ENCODE results near the gene TSPAN33.
"Not testable (repeated sequence)": the region's sequence is repeated elsewhere in the genome, so short reads cannot be mapped to it uniquely, and the experiment has no call there.

TSPAN33 gene, protein sequence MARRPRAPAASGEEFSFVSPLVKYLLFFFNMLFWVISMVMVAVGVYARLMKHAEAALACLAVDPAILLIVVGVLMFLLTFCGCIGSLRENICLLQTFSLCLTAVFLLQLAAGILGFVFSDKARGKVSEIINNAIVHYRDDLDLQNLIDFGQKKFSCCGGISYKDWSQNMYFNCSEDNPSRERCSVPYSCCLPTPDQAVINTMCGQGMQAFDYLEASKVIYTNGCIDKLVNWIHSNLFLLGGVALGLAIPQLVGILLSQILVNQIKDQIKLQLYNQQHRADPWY

DNA sequence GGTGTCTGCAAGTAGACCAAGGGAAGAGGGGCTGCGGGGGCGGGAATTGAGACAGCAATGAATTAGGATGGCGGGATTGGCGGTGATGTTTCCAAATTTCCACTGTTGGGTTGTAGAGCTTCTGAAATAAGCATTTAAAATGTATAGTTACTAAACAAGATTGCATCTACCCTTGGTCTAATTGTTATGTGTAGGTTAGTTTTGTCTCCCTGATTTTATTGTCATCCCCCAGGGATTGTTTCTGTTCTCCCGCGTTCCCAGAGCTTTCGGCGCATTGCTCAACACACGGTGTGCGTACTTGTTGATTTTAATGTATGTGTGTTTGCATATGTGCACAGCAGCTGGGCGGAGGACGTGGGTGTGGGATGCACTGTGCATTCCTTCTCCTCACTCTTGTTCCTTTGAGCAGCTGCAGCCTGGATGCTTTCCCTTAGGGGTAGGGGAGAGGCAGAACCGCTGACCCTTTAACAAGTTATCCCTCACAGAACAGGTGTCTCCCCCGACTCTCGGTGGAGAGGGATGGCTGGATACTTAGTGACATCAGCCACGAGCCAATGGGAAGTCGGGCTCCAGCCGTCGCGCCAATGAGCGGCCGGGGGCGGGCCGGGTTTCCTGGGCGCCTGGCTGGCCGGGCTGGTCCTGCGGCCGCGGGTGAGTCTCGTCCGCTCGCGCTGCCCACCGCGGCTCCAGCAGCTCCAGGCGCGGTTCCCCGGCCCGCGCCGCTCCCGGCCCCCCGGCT, at the start of gene TSPAN33:
Gene TSPAN33 (plus strand): TSS at position 613 of the 739 bp plus-strand sequence. CDS start 274 bp downstream, outside the sequence.
- DNase-seq: peak; percentile 65

DNA sequence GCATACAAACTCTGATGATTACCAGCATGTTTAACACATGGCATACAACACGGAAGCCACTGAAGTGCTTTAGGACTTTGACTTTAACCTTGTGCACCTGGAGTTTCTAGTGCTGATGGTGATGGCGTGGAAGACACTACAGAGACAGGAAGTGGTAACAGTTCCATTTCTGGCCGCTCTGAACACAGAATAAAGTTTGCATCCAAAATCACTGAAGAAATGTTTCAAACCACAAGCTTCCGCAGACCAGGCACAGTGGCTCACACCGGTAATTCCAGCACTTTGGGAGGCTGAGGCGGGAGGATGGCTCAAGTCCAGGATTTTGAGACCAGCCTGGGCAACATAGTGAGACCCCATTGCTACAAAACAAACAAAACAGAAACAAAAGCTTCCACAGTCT, 49.2 kb upstream of the TSPAN33 start:
- peak; percentile 22 for DNase-seq

DNA sequence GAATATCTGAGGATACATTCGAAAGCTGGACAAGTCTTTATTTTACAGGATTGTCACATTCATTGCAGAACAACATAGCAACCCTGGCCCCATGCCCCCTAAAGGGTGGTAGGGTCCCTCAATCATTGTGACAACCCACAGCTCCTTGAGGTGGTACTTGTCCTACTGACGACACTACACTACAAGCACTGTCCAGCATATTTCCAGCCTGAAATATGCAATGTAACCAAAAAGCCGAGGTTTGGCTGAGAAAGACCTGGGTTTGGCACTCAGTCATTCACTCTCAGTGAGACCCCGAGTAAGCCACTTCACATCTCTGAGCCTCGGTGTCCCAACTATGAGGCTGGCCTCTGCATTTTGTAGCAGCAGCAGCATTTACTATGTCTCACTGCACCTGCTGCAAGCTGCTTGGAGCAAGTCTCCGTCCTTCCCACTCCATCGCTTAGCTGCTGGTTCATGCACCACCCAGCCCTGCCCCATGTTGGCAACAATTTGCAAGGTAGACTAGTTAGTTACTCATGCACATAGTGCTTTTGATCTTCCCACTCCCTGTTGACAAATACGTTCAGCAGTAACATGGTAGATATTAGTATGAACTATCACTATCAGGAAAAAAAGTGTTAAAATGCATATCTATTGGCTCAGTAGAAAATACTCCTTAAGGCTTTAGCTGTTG, 46.0 kb upstream of the TSPAN33 start:
- no peak for DNase-seq

DNA sequence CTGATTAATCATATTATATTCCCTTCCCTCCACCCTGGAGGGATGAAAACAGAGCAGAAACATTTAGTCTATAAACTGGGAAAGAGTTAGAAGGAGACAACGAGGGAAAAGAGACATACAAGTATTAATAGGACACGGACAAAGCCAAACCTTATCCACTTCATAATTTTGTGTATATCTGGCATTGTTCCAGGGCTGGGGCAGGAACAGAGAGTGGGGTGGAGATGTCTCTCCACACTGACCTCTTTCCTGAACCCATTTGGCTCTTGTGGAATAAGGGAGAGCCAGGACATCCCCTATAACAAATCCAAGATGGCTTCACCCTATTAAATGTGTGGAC, 43.7 kb upstream of the TSPAN33 start:
- DNase-seq: no peak

DNA sequence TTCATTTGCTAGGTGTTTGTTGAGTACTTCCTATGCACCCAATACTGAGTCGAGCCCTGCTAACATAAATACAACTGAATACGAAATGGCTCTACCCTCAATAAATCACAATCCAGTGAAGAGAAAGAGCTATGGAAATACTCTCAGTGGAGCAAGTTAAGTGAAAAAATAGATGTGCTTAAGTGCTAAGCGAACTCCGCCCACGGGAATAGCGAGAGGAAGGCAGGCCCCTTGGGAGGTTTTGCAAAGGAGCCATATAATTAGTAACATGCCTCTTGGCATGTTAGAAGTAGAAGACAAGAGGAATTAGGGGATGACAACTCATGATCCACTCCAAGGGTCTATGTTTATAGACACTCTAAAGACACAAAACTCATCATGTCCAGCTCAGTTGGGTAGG, 42.8 kb upstream of the TSPAN33 start:
- no peak for DNase-seq

DNA sequence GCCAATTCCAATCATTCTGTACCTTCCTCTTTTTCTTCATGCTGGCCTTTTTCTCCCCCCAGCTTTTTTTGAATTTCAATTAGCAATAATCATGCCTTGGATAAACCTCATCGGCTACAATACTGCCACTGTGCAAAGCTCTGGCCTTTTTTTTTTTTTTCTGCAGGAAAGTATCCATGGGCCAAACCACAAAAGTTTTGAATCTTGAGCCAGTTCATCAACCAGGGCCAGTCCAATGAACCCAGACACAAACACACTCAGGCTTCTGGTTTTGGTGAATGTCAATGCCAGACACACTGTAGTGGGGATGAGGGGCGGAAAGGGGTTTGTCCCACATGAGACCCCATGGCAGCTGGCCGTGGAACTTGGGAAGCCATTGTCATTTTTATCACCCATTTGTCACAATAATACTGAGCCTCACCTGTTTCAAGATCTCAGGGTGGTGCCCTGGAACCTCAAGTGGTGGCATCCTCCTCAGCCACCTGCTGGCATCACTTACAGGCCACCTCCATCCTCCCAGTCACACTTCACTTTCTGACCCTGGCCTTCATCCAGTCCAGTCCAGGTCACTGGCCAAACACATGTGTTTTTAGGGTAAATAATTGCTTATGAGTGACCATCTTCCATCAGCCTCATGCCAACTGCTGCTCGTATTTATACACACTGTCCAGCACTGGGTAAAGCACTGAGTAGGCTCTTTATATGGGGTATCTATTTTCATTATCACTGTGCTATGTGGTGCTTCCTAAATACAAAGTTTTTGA, 40.8 kb upstream of the TSPAN33 start:
- no peak for DNase-seq

DNA sequence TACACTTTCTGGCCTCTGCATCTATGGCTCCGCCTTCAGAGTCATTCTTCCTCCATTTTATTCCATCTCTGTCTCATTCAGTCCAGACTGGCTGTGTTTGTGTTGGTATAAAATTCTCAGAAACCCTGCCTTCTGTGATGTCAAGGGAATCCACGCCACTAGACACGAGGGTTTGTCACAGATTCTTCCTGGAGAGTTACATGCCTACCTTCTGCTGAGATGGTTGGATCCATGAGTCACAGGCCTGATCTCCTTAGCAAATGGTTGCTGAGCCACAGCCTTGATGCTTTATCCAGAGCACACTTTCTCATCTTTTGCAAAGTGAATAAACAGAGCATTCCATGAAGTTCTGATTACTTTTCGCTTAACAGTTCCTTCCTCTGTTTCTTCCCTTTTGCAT, 35.9 kb upstream of the TSPAN33 start:
- DNase-seq: no peak

DNA sequence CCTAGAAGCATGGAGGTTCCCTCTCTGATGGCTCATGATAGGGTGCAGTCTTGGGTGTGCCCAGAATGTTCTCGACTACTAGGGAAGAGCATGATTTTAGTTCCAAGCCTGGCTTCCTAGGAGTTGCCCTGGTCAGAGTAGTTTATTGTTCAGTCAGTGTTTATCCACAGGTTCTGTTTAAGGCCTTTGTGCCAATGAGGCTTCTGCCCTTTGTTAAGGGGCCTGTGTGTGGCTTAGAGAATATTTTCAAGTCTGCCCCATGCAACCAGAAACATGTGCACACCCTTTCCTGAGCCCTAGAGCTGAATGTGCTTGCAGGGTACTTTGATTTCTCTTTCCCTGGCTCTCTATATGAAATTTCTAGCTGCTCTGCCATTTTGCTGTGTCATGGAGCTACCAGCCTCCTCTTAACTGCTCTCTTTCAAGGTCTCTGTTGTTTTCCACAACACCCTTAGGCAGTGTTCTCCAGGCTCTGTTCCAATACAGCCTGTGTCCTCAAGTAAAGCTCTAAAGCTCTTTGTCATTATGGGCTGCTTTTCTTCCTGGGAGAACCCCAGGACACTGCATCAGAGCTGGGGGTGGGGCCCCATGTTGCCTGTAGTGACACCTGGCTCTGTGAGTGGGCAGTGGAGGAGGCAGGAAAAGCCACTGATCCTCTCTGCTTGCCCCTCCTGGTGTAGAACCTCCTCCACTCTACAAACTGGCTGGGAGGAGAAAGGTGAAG, 34.1 kb upstream of the TSPAN33 start:
- no peak for DNase-seq

DNA sequence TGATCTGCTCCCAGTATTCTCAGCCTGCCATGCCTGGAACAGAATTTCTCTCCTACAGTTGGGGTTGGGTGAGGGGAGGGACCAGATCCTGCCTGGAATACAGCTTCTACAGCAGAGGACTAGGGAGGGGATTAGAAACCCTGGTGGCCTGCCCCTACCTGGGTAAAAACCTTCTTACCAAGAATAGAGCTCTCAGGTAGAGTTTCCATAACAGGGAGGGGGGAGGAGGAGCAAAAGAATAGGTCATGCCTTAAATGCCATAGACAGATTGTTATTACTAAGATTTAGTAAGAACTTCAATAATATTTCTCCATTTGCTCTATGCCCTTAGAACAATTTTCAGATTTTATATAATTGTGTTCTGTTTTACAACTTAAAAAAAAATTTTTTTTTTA, 33.5 kb upstream of the TSPAN33 start:
- DNase-seq: no peak

DNA sequence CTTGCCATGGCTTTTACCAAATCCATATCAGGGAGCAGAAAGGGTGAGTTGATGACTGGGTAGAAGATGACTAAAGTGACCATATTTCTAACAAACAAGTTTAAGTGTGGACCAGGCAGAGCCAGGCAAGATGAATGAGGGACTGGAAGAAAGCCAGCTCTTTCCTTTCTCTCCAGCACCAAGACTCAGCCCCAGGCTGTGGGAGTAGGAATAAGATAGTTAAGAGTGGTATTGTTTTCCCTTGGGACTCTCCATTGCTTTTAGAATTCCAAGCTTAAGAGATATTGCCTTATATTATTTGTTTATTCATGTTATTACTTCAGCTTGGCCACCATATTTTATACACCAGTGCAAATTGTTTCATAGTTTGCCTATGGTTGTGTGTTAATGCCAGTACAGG, 28.8 kb upstream of the TSPAN33 start:
- no peak for DNase-seq

DNA sequence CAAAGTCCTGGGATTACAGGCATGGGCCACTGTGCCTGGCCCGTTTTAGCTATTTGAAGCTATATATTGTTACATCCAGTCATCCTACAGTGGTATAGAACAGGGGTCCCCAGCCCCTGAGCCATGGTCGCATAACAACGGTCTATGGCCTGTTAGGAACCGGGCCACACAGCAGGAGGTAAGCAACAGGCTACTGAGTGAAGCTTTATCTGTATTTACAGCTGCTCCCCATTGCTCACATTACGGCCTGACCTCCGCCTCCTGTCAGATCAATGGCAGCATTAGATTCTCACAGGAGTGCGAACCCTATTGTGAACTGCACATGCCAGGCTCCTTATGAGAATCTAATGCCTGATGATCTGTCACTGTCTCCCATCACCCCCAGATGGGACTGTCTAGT, 26.3 kb upstream of the TSPAN33 start:
- no peak for DNase-seq

DNA sequence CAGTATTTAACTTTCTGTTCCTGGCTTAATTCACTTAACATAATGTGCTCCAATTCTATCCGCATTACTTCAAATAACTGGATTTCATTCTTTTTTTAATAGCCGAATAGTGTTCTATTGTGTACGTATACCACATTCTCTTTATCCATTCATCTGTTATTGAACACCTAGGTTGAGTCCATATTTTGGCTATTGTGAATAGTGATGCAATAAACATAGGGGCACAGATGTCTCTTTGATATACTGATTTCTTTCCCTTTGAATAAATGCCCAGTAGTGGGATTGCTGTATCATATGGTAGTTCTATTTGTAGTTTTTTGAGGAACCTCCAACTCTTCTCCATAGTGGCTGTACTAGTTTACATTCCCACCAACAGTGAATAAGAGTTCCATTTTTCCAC, 25.5 kb upstream of the TSPAN33 start:
- DNase-seq: no peak

DNA sequence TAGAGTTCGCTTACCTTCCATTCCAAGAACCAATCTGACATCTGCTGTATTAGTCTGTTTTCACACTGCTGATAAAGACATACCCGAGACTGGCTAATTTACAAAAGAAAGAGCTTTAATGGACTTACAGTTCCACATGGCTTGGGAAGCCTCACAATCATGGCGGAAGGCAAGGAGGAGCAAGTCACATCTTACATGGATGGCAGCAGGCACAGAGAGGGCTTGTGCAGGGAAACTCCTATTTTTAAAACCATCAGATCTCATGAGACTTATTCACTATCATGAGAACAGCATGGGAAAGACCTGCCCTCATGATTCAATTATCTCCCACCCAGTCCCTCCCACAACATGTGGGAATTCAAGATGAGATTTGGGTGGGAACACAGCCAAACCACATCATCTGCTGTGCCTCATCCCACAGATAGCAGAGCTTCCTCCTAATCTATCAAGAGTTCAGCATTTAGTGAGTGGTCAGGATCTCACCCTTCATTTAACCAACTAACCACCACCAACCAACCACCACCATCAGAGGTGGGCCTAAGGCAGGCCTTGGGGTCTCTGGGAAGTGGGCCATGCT, 22.9 kb upstream of the TSPAN33 start:
- not testable (repeated sequence) for DNase-seq

DNA sequence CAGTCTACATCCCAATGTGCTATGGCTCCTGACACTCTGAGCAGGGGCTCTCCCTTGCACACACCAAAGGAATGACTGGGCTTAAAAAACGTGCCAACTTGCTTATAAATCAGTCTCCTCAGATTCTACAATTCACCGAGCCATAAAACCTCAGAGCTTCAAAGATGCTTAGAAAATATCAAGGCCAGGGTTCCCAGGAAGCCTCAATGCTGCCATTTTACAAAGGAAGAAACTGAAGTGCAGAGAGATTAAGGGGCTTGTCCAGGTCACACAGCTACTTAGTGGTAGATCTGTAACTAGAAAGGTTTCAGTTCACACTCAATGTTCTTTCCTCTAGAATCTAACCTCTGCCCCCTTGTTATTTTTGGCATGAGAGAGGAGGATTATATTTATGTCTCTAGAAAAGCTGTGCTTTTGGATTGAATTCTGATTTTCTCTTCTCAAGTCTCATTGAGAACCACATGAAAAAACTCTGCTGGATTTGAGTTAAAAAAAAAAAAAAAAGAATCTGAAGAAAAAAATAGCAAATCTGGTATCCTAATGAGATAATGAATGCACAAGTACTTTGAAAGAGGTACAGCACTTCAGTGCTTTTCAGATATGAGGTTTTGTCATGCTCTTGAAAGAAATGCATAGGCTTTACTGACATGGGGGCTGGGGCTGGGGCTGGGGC, 22.3 kb upstream of the TSPAN33 start:
- peak; percentile 10 for DNase-seq

DNA sequence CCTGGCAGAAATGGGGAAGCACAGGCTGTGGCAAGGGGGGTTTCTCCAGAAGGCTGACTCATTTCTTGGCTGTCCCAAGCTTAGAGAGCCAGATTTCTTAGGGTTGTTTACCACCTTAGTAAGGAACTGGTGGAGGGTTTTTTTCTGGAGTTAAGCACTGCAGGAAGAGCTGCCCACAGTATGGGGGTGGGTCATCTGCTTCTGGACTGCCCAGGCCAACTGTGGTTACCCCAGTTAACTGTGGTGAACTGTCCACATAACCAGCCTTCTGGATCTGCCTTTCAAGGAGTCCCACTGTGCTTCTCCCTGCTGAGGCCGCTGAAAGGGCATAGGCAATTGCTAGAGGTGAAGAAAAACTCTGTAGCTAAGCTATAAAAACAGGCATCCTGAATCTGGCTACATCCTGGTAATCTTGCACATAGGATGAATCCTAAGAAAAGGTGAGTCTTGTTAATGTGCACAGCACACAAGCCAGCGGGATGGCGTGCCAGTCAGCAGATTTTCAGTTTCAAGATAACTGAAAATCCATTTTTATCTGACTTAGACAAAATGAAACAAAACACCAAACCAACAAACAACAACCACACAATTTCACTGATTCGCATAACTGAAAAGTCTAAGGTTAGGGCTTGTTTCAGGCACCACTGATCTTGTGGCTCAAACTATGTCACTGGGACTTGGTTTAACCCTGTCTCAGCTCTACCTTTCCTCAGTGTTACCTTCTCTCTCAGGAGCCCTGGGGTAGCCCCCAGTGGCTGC, 21.6 kb upstream of the TSPAN33 start:
- DNase-seq: peak; percentile 77

DNA sequence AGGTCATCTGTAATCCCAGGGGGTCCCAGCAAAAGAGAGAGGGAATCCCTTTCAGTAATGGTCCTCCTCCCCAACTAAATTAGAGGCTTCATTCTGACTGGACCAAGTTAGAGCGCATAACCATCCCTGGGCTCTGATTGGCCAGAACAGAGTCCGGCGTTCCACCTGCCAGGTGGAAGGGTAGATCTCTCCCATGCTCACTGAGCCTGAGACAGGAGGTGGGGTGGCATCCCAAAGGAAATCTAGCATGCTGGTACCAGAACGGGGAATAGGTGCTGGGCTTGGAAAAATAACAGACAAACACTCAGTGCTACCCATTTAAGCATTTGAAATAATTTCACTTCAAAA, 21.0 kb upstream of the TSPAN33 start:
- no peak for DNase-seq

DNA sequence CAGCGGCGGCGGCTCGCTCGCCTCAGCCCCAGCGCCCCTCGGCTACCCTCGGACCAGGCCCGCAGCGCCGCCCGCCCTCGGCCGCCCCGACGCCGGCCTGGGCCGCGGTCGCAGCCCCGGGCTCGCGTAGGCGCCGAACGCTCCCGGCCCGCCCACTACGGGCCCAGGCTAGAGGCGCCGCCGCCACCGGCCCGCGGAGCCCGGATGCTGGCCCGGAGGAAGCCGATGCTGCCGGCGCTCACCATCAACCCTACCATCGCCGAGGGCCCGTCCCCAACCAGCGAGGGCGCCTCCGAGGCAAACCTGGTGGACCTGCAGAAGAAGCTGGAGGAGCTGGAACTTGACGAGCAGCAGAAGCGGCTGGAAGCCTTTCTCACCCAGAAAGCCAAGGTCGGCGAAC, 18.2 kb upstream of the TSPAN33 start:
- DNase-seq: no peak

DNA sequence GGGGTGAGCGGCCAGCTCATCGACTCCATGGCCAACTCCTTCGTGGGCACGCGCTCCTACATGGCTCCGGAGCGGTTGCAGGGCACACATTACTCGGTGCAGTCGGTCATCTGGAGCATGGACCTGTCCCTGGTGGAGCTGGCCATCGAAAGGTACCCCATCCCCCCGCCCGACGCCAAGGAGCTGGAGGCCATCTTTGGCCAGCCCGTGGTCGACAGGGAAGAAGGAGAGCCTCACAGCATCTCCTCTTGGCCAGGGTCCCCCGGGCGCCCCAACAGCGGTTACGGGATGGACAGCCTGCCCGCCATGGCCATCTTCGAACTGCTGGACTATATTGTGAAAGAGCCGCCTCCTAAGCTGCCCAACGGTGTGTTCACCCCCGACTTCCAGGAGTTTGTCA, 17.4 kb upstream of the TSPAN33 start:
- no peak for DNase-seq

DNA sequence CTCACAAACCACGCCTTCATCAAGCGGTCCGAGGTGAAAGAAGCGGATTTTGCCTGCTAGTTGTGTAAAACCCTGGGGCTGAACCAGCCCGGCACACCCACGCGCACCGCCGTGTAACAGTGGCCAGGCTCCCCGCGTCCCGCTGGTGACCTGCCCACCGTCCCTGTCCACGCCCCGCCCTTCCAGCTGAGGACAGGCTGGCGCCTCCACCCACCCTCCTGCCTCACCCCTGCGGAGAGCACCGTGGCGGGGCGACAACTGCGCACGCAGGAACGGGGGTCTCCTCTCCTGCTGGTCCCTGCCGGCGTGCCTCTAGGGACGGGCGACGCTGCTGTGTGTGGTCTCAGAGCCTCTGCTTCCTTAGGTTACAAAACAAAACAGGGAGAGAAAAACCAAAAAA, 16.9 kb upstream of the TSPAN33 start:
- no peak for DNase-seq

DNA sequence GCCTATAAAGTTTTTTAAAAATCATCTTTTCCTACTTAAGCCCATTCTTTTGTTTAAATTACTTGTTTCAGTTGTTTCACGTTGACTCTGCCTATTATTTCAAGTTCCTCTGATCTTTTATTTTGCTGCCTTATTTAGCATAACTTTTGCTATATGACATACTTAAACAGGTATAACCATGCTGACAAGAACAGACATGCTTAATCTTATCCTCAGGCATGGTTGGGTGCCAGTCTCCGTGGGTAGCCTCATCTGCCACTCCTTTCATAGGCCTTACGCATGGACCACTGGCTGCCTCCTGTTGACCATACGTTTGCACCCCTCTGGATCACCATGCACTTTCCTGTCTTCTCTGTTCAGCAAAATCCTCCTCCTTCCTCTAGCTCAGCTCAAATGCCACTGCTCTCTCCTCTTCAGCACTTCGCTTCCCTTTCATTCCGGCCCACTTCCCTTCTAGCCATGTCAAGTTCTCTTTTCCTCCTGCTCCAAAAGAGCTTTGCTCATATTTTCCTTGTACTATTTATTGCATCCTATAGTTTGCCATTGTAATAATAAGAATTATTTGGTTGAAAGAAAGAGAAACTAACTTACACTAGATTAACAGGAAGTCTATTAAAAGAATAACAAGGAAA, 10.0 kb upstream of the TSPAN33 start:
- DNase-seq: no peak
